KOPT-K1 (cell line): ENCODE data around the gene E2F4.
A peak's percentile ranks its signal among the peaks of the same experiment; 100 is the strongest.

Experiments used
- H3K27ac ChIP-seq: fragments of 200-600 bp; sonication (generic); 2 replicates; pipeline ENCODE4 v1.5.1; 2016; ENCODE audit warnings: antibody characterized with exemption, mild to moderate bottlenecking, low read depth, low read length; ENCODE audit not compliant: poor library complexity, severe bottlenecking
- H3K36me3 ChIP-seq: fragments of 200-600 bp; sonication (generic); 2 replicates; pipeline ENCODE4 v1.5.1; 2017; ENCODE audit warnings: antibody characterized with exemption, mild to moderate bottlenecking, low read length, moderate library complexity; ENCODE audit not compliant: insufficient read depth
- H3K9me3 ChIP-seq: fragments of 200-600 bp; sonication (generic); 2 replicates; pipeline ENCODE4 v1.5.1; 2017; ENCODE audit warnings: antibody characterized with exemption, low read length, mild to moderate bottlenecking; ENCODE audit not compliant: insufficient read depth, poor library complexity, severe bottlenecking

Gene E2F4

GRCh38 chr16:67236563-67237395 is 44.8 kb downstream of the E2F4 start:
- Histone ChIP-seq H3K36me3 (peaks cover 48% of the 10 kb centered on the region; the same call in 1 of the 2 replicates), H3K9me3 (no peaks in the 10 kb centered on the region), H3K27ac (peak overlapping the region; percentile 80)

- Histone ChIP-seq H3K9me3 (no peaks in the 10 kb centered on the region), H3K27ac (no peak overlapping the region), H3K36me3 (peaks cover 43% of the 10 kb centered on the region; the same call in 1 of the 2 replicates)
These were observed 45.7 kb downstream of the E2F4 start for GRCh38 chr16:67237396-67238277.

GRCh38 chr16:67238278-67238575 is 46.3 kb downstream of the E2F4 start:
- Histone ChIP-seq H3K27ac (no peak overlapping the region), H3K36me3 (peaks cover 41% of the 10 kb centered on the region; the same call in 1 of the 2 replicates), H3K9me3 (no peaks in the 10 kb centered on the region)

- peaks cover 37% of the 10 kb centered on the region; the same call in 1 of the 2 replicates for H3K36me3 ChIP-seq
- H3K9me3 ChIP-seq: no peaks in the 10 kb centered on the region
- no peak overlapping the region for H3K27ac ChIP-seq
These were observed 47.0 kb downstream of the E2F4 start for GRCh38 chr16:67238806-67239470.

GRCh38 chr16:67240506-67240905 is 48.6 kb downstream of the E2F4 start:
- H3K9me3 ChIP-seq: no peaks in the 10 kb centered on the region
- H3K36me3 ChIP-seq: peaks cover 28% of the 10 kb centered on the region; the same call in 1 of the 2 replicates
- no peak overlapping the region for H3K27ac ChIP-seq

GRCh38 chr16:67241008-67241900 is 49.3 kb downstream of the E2F4 start:
- Histone ChIP-seq H3K36me3 (peaks cover 25% of the 10 kb centered on the region; the same call in 1 of the 2 replicates), H3K9me3 (no peaks in the 10 kb centered on the region), H3K27ac (no peak overlapping the region)

- H3K36me3 ChIP-seq: peaks cover 22% of the 10 kb centered on the region; the same call in 1 of the 2 replicates
- no peak overlapping the region for H3K27ac ChIP-seq
These were observed 50.3 kb downstream of the E2F4 start for GRCh38 chr16:67242138-67242730.

GRCh38 chr16:67243481-67243880 is 51.5 kb downstream of the E2F4 start:
- Histone ChIP-seq H3K9me3 (no peaks in the 10 kb centered on the region), H3K27ac (peak overlapping the region; percentile 75), H3K36me3 (peaks cover 10% of the 10 kb centered on the region; the same call in 1 of the 2 replicates)

More at GRCh38 chr16:67242138-67242730, 50.3 kb downstream of the E2F4 start:
- H3K9me3 ChIP-seq: no peaks in the 10 kb centered on the region

- H3K36me3 ChIP-seq: no peaks in the 10 kb centered on the region
- no peaks in the 10 kb centered on the region for H3K9me3 ChIP-seq
- H3K27ac ChIP-seq: peak overlapping the region; percentile 75
These were observed 52.6 kb downstream of the E2F4 start for GRCh38 chr16:67244387-67245185.

GRCh38 chr16:67245186-67245585 is 53.2 kb downstream of the E2F4 start:
- peak overlapping the region; percentile 75 for H3K27ac ChIP-seq
- H3K36me3 ChIP-seq: no peaks in the 10 kb centered on the region
- no peaks in the 10 kb centered on the region for H3K9me3 ChIP-seq

- H3K36me3 ChIP-seq: no peaks in the 10 kb centered on the region
- no peak overlapping the region for H3K27ac ChIP-seq
- H3K9me3 ChIP-seq: no peaks in the 10 kb centered on the region
These were observed 53.7 kb downstream of the E2F4 start for GRCh38 chr16:67245674-67246080.

GRCh38 chr16:67246081-67246755 is 54.3 kb downstream of the E2F4 start:
- no peaks in the 10 kb centered on the region for H3K36me3 ChIP-seq
- no peaks in the 10 kb centered on the region for H3K9me3 ChIP-seq
- H3K27ac ChIP-seq: no peak overlapping the region

GRCh38 chr16:67246756-67247191 is 54.8 kb downstream of the E2F4 start:
- Histone ChIP-seq H3K36me3 (no peaks in the 10 kb centered on the region), H3K9me3 (no peaks in the 10 kb centered on the region), H3K27ac (peak overlapping the region; percentile 61)
